HepG2 (cell line): Measurements from ENCODE around the gene CMIP. TPM values are rescaled to one million over a fixed set of nuclear protein-coding genes. Genes with fewer than 3 reads are reported as not detected.

ENCODE experiments used
- FOXM1 ChIP-seq: sonication (generic); formaldehyde crosslinking; IDR thresholded peaks from 2 replicates; pipeline ENCODE4 v1.5.0; 2020; ENCODE audit warnings: missing genetic modification reagents
- LBX2 ChIP-seq: sonication (generic); formaldehyde crosslinking; IDR thresholded peaks from 2 replicates; pipeline ENCODE4 v1.5.0; 2020; ENCODE audit warnings: missing genetic modification reagents, mild to moderate bottlenecking, borderline replicate concordance
- MTERF4 ChIP-seq: sonication (generic); formaldehyde crosslinking; IDR thresholded peaks from 2 replicates; pipeline ENCODE4 v1.8.0; 2023; ENCODE audit warnings: mild to moderate bottlenecking, missing genetic modification reagents
- MTF1 ChIP-seq: sonication (generic); formaldehyde crosslinking; IDR thresholded peaks from 2 replicates; pipeline ENCODE4 v1.5.0; 2020; ENCODE audit warnings: missing genetic modification reagents
- NCOR1 ChIP-seq: fragments of 200-600 bp; sonication (generic); IDR thresholded peaks from 2 replicates; pipeline ENCODE4 v1.7.0; 2017; ENCODE audit warnings: antibody characterized with exemption, low read length, borderline replicate concordance
- NFE2L2 ChIP-seq: fragments of 150-350 bp; IDR thresholded peaks from 2 replicates; pipeline ENCODE4 v1.6.1; 2014; ENCODE audit warnings: low read length
- NFYC ChIP-seq: IDR thresholded peaks from 2 replicates; pipeline ENCODE4 v1.6.1; 2016; ENCODE audit warnings: missing genetic modification reagents, missing compliant biosample characterization
- POLR2AphosphoS2 ChIP-seq: IDR thresholded peaks from 2 replicates; pipeline ENCODE4 v1.6.1; 2011; ENCODE audit warnings: low read depth, low read length, improper control_type of control experiment
- PRMT3 ChIP-seq: sonication (generic); formaldehyde crosslinking; IDR thresholded peaks from 2 replicates; pipeline ENCODE4 v1.8.1; 2022; ENCODE audit warnings: low read depth, mild to moderate bottlenecking, moderate library complexity, missing genetic modification reagents, borderline replicate concordance
- RAD21 ChIP-seq: fragments of 450-650 bp; formaldehyde crosslinking; IDR thresholded peaks from 2 replicates; pipeline ENCODE4 v1.5.0; 2020; ENCODE audit warnings: mild to moderate bottlenecking
- RBM39 ChIP-seq: fragments of 200-400 bp; formaldehyde crosslinking; IDR thresholded peaks from one replicate; pipeline ENCODE4 v1.6.1; 2018; ENCODE audit warnings: antibody characterized with exemption, mild to moderate bottlenecking, low read depth, low read length; ENCODE audit not compliant: poor library complexity, severe bottlenecking
- SIX1 ChIP-seq: sonication (generic); formaldehyde crosslinking; IDR thresholded peaks from 2 replicates; pipeline ENCODE4 v1.4.0; 2020; ENCODE audit warnings: missing genetic modification reagents, borderline replicate concordance
- SP140L ChIP-seq: sonication (generic); formaldehyde crosslinking; IDR thresholded peaks from 2 replicates; pipeline ENCODE4 v1.4.0; 2020; ENCODE audit warnings: missing genetic modification reagents, borderline replicate concordance
- THAP9 ChIP-seq: sonication (generic); formaldehyde crosslinking; IDR thresholded peaks from 2 replicates; pipeline ENCODE4; 2020; ENCODE audit warnings: missing genetic modification reagents, mild to moderate bottlenecking, borderline replicate concordance
- ZBTB1 ChIP-seq: sonication (generic); formaldehyde crosslinking; IDR thresholded peaks from 2 replicates; pipeline ENCODE4 v1.4.0; 2020; ENCODE audit warnings: missing genetic modification reagents, borderline replicate concordance
- ZBTB2 ChIP-seq: sonication (generic); formaldehyde crosslinking; IDR thresholded peaks from 2 replicates; pipeline ENCODE4 v1.8.0; 2022; ENCODE audit warnings: low read depth, missing genetic modification reagents
- ZFP36L1 ChIP-seq: sonication (generic); formaldehyde crosslinking; IDR thresholded peaks from 2 replicates; pipeline ENCODE4 v1.8.0; 2022; ENCODE audit warnings: mild to moderate bottlenecking, missing genetic modification reagents, moderate library complexity
- ZNF18 ChIP-seq: sonication (generic); formaldehyde crosslinking; IDR thresholded peaks from 2 replicates; pipeline ENCODE4 v1.8.0; 2022; ENCODE audit warnings: mild to moderate bottlenecking, missing genetic modification reagents; ENCODE audit not compliant: insufficient replicate concordance
- ZNF24 ChIP-seq: fragments of 450-650 bp; IDR thresholded peaks from 2 replicates; pipeline ENCODE4 v1.6.1; 2017; ENCODE audit warnings: antibody characterized with exemption, mild to moderate bottlenecking
- ZNF530 ChIP-seq: sonication (generic); formaldehyde crosslinking; IDR thresholded peaks from 2 replicates; pipeline ENCODE4 v1.5.0; 2020; ENCODE audit warnings: low read depth, mild to moderate bottlenecking, missing genetic modification reagents
- ZNF672 ChIP-seq: sonication (generic); formaldehyde crosslinking; IDR thresholded peaks from 2 replicates; pipeline ENCODE4 v1.8.1; 2022; ENCODE audit warnings: missing genetic modification reagents
- ZSCAN30 ChIP-seq: sonication (generic); formaldehyde crosslinking; IDR thresholded peaks from 2 replicates; pipeline ENCODE4 v1.5.0; 2020; ENCODE audit warnings: mild to moderate bottlenecking, missing genetic modification reagents
- polyA plus RNA-seq, 8 experiments: library from polyadenylated mRNA; depleted of rRNA in 3 of 8; stranded (reverse) in 7 of 8; unstranded in 1 of 8; fragments of >200 nt; fragmentation: Illumina TruSeq in 4 of 8; extraction: Trizol in 4 of 8; gene quantifications; 2 replicates each; pipeline versions ENCODE4 v1.2.1 to v1.2.3, GENCODE V29; 2011 to 2016; ENCODE audit warnings: low read depth in 4 of 8, missing spikeins in 1 of 8, mixed read lengths in 1 of 8; ENCODE audit not compliant: insufficient read depth in 1 of 8
- total RNA-seq, 5 experiments: library from RNA; depleted of rRNA; stranded (reverse); fragments of >200 nt; fragmentation: Illumina TruSeq; extraction: Trizol; gene quantifications; 2 replicates each; pipeline ENCODE4 v1.2.3, GENCODE V29; 2016; ENCODE audit warnings: low read depth in 1 of 5

CMIP gene
- total and polyA plus RNA-seq, 2 of the 13 experiments (the other 11 are each of a cell fraction or from before 2014, with no cell fraction given): 10.9 to 18.1 TPM

- no peak; the same call in 1 of the 2 replicates for TF ChIP-seq MTERF4
- no peak for TF ChIP-seq ZBTB2
- no peak for TF ChIP-seq THAP9 (CRISPR knock-in tag)
- no peak for TF ChIP-seq ZBTB1
- no peak for TF ChIP-seq SIX1
- no peak for TF ChIP-seq ZFP36L1 (CRISPR knock-in tag)
- no peak for TF ChIP-seq SP140L (CRISPR knock-in tag)
- TF ChIP-seq RBM39: no peak
- no peak for TF ChIP-seq FOXM1
- no peak; the same call in 1 of the 2 replicates for TF ChIP-seq RAD21 (CRISPR knock-in tag)
- TF ChIP-seq ZNF530: no peak
- TF ChIP-seq MTF1: no peak
- TF ChIP-seq POLR2AphosphoS2: no peak
- TF ChIP-seq NFE2L2: no peak
- TF ChIP-seq NCOR1: no peak
- no peak for TF ChIP-seq NFYC (CRISPR knock-in tag)
- TF ChIP-seq ZNF18: no peak
- no peak for TF ChIP-seq ZNF672 (CRISPR knock-in tag)
- TF ChIP-seq ZNF24: no peak
- TF ChIP-seq LBX2 (CRISPR knock-in tag): 0 out of 2 replicates have a peak, but pooled peaks have one; percentile 48
- TF ChIP-seq PRMT3 (CRISPR knock-in tag): no peak
- TF ChIP-seq ZSCAN30 (CRISPR knock-in tag): no peak
Measured at GRCh38 chr16:81447383-81448101, 2.9 kb downstream of the CMIP start (continued).
